Muscle of leg (tissue), 11 donors: ENCODE data around the gene CLSTN2. TPM values are rescaled to one million over a fixed set of nuclear protein-coding genes. Genes with fewer than 3 reads are reported as not detected.

Experiments
- DNase-seq: peaks from one replicate; pipeline ENCODE4 v3.0.0; 2013
- H3K27ac ChIP-seq: one replicate; pipeline ENCODE4 v1.5.1; 2013; ENCODE audit warnings: mild to moderate bottlenecking, low read length, control low read depth
- H3K27me3 ChIP-seq: one replicate; pipeline ENCODE4 v1.6.1; 2013; ENCODE audit warnings: low read length; ENCODE audit not compliant: control insufficient read depth, insufficient read depth
- H3K36me3 ChIP-seq: one replicate; pipeline ENCODE4 v1.6.1; 2013; ENCODE audit warnings: low read length; ENCODE audit not compliant: control insufficient read depth, insufficient read depth
- H3K4me1 ChIP-seq: one replicate; pipeline ENCODE4 v1.6.1; 2013; ENCODE audit warnings: low read length; ENCODE audit not compliant: control insufficient read depth, insufficient read depth
- H3K4me3 ChIP-seq: one replicate; pipeline ENCODE4 v1.5.1; 2013; ENCODE audit warnings: low read length, control low read depth
- H3K9me3 ChIP-seq: replicated peaks from 2 replicates; pipeline ENCODE4 v1.6.1; 2013; ENCODE audit warnings: low read depth, low read length; ENCODE audit not compliant: control insufficient read depth
- WGBS: methylation state at CpG from one replicate; pipeline ENCODE4 v1.1.5; 2013; ENCODE audit warnings: missing lambda C conversion rate; ENCODE audit not compliant: insufficient coverage; 5-methylcytosine and 5-hydroxymethylcytosine counted together
- polyA plus RNA-seq, 8 donors: library from polyadenylated mRNA; unstranded; fragments of 120-200 nt; gene quantifications; one replicate each; pipeline versions ENCODE4 v1.2.1 to v1.2.3, GENCODE V29; 2013; ENCODE audit warnings: inconsistent platforms in 1 of 8, low replicate concordance in 1 of 8; ENCODE audit not compliant: insufficient read length in 8 of 8, insufficient read depth in 1 of 8
- total RNA-seq: library from RNA; stranded (reverse); fragments of 120-200 nt; gene quantifications from one replicate; pipeline ENCODE4 v1.2.4, GENCODE V29; 2013

Gene CLSTN2
- total and polyA plus RNA-seq, 9 donors, result 1.9 to 5.2 (median 3.1) TPM

- DNase-seq, result no peak
- Histone ChIP-seq H3K4me3 (no peak overlapping the region), H3K4me1 (no peaks in the 10 kb centered on the region), H3K36me3 (no peaks in the 10 kb centered on the region), H3K27me3 (no peaks in the 10 kb centered on the region), H3K9me3 (no peaks in the 10 kb centered on the region), H3K27ac (no peak overlapping the region)
- WGBS, result no CpG with 5 or more reads among the region's 4 CpGs
Measured at GRCh38 chr3:140103986-140104645, 169.1 kb downstream of the CLSTN2 start.

GRCh38 chr3:140113996-140114788 is 179.2 kb downstream of the CLSTN2 start:
- Histone ChIP-seq H3K9me3 (no peaks in the 10 kb centered on the region), H3K4me3 (no peak overlapping the region), H3K4me1 (no peaks in the 10 kb centered on the region), H3K27ac (no peak overlapping the region), H3K27me3 (no peaks in the 10 kb centered on the region), H3K36me3 (no peaks in the 10 kb centered on the region)
- WGBS, result no CpG with 5 or more reads among the region's 3 CpGs
- DNase-seq, result no peak

- H3K27me3 ChIP-seq, result no peaks in the 10 kb centered on the region
- H3K4me3 ChIP-seq, result no peak overlapping the region
- 60% methylated on average over 1 of the region's 2 CpGs for WGBS
- no peaks in the 10 kb centered on the region for H3K4me1 ChIP-seq
- H3K27ac ChIP-seq, result no peak overlapping the region
- H3K9me3 ChIP-seq, result no peaks in the 10 kb centered on the region
- no peaks in the 10 kb centered on the region for H3K36me3 ChIP-seq
- no peak for DNase-seq
Measured at GRCh38 chr3:140114789-140115080, 179.8 kb downstream of the CLSTN2 start.

GRCh38 chr3:140117096-140117526 is 182.1 kb downstream of the CLSTN2 start:
- Histone ChIP-seq H3K36me3 (no peaks in the 10 kb centered on the region), H3K27me3 (no peaks in the 10 kb centered on the region), H3K27ac (no peak overlapping the region), H3K9me3 (no peaks in the 10 kb centered on the region), H3K4me3 (no peak overlapping the region), H3K4me1 (no peaks in the 10 kb centered on the region)
- whole genome bisulfite sequencing, result 9% methylated on average over 1 of the region's 4 CpGs
- no peak for DNase-seq

GRCh38 chr3:140122183-140122582 is 187.2 kb downstream of the CLSTN2 start:
- H3K4me3 ChIP-seq, result no peak overlapping the region
- WGBS, result no CpG with 5 or more reads among the region's 3 CpGs
- H3K27me3 ChIP-seq, result no peaks in the 10 kb centered on the region
- H3K36me3 ChIP-seq, result no peaks in the 10 kb centered on the region
- no peaks in the 10 kb centered on the region for H3K4me1 ChIP-seq
- DNase-seq, result no peak
- H3K27ac ChIP-seq, result no peak overlapping the region
- H3K9me3 ChIP-seq, result no peaks in the 10 kb centered on the region

GRCh38 chr3:140128217-140128616 is 193.2 kb downstream of the CLSTN2 start:
- H3K27ac ChIP-seq, result no peak overlapping the region
- no peaks in the 10 kb centered on the region for H3K4me1 ChIP-seq
- DNase-seq, result no peak
- no peaks in the 10 kb centered on the region for H3K36me3 ChIP-seq
- no CpG with 5 or more reads among the region's 1 CpG for WGBS
- no peak overlapping the region for H3K4me3 ChIP-seq
- H3K27me3 ChIP-seq, result no peaks in the 10 kb centered on the region
- no peaks in the 10 kb centered on the region for H3K9me3 ChIP-seq

GRCh38 chr3:140128631-140129030 is 193.6 kb downstream of the CLSTN2 start:
- 18% methylated on average over 2 of the region's 5 CpGs for whole genome bisulfite sequencing
- Histone ChIP-seq H3K4me1 (no peaks in the 10 kb centered on the region), H3K4me3 (no peak overlapping the region), H3K36me3 (no peaks in the 10 kb centered on the region), H3K9me3 (no peaks in the 10 kb centered on the region), H3K27me3 (no peaks in the 10 kb centered on the region), H3K27ac (no peak overlapping the region)
- no peak for DNase-seq

- Histone ChIP-seq H3K27ac (no peak overlapping the region), H3K27me3 (no peaks in the 10 kb centered on the region), H3K4me1 (no peaks in the 10 kb centered on the region), H3K4me3 (no peak overlapping the region), H3K36me3 (no peaks in the 10 kb centered on the region), H3K9me3 (no peaks in the 10 kb centered on the region)
- DNase-seq, result no peak
- 80% methylated on average over 4 of the region's 6 CpGs for WGBS
Measured at GRCh38 chr3:140129768-140130284, 194.8 kb downstream of the CLSTN2 start.

GRCh38 chr3:140131895-140132294 is 196.9 kb downstream of the CLSTN2 start:
- no CpG with 5 or more reads among the region's 3 CpGs for WGBS
- no peaks in the 10 kb centered on the region for H3K36me3 ChIP-seq
- no peak for DNase-seq
- no peak overlapping the region for H3K27ac ChIP-seq
- H3K9me3 ChIP-seq, result no peaks in the 10 kb centered on the region
- H3K4me3 ChIP-seq, result no peak overlapping the region
- H3K4me1 ChIP-seq, result no peaks in the 10 kb centered on the region
- H3K27me3 ChIP-seq, result no peaks in the 10 kb centered on the region

GRCh38 chr3:140134231-140134965 is 199.4 kb downstream of the CLSTN2 start:
- H3K36me3 ChIP-seq, result no peaks in the 10 kb centered on the region
- H3K27ac ChIP-seq, result no peak overlapping the region
- H3K9me3 ChIP-seq, result no peaks in the 10 kb centered on the region
- peaks cover 3% of the 10 kb centered on the region for H3K27me3 ChIP-seq
- no CpG with 5 or more reads among the region's 5 CpGs for WGBS
- no peak overlapping the region for H3K4me3 ChIP-seq
- DNase-seq, result no peak
- no peaks in the 10 kb centered on the region for H3K4me1 ChIP-seq
